SK-N-MC (cell line): ENCODE data around the gene PLCB3.

Source experiments
- DNase-seq: peaks from one replicate; pipeline ENCODE4 v3.0.0-alpha.2; 2011; ENCODE audit warnings: low read depth, low spot score
- H3K27ac ChIP-seq: fragments of 200-600 bp; sonication (generic); 2 replicates; pipeline ENCODE4 v1.5.1; 2016; ENCODE audit warnings: mixed run types
- H3K36me3 ChIP-seq: fragments of 200-600 bp; sonication (generic); 2 replicates; pipeline ENCODE4 v1.6.1; 2017; ENCODE audit warnings: antibody characterized with exemption, low read length, mixed read lengths; ENCODE audit not compliant: insufficient read depth
- H3K4me3 ChIP-seq: fragments of 200-600 bp; sonication (generic); 2 replicates; pipeline ENCODE4 v1.5.1; 2016
- H3K9ac ChIP-seq: fragments of 200-600 bp; sonication (generic); 2 replicates; pipeline ENCODE4 v1.8.0; 2017; ENCODE audit warnings: mixed run types, mixed read lengths; ENCODE audit not compliant: insufficient read length
- H3K9me3 ChIP-seq: fragments of 200-600 bp; sonication (generic); 2 replicates; pipeline ENCODE4 v1.6.1; 2017; ENCODE audit warnings: low read depth, mild to moderate bottlenecking, antibody characterized with exemption, low read length, moderate library complexity, mixed read lengths
- EZH2 ChIP-seq: fragments of 200-600 bp; sonication (generic); IDR thresholded peaks from one replicate; pipeline ENCODE4 v1.6.1; 2017; ENCODE audit warnings: antibody characterized with exemption
- FOXP2 ChIP-seq: optimal IDR thresholded peaks from 2 replicates; pipeline ENCODE3; 2011; ENCODE audit warnings: mild to moderate bottlenecking, moderate library complexity; ENCODE audit not compliant: insufficient read depth; ENCODE audit errors: extremely low read length, control extremely low read depth
- POLR2AphosphoS5 ChIP-seq: IDR thresholded peaks from 2 replicates; pipeline ENCODE4 v1.6.1; 2012; ENCODE audit warnings: mild to moderate bottlenecking, low read depth, low read length, borderline replicate concordance

The PLCB3 gene

GRCh38 chr11:64294774-64295173, 43.4 kb downstream of the PLCB3 start:
- Histone ChIP-seq H3K36me3 (no peaks in the 10 kb centered on the region), H3K9ac (no peak overlapping the region), H3K4me3 (no peak overlapping the region), H3K9me3 (no peaks in the 10 kb centered on the region), H3K27ac (no peak overlapping the region)
- no peak for DNase-seq
- TF ChIP-seq EZH2 (no peak), POLR2AphosphoS5 (no peak), FOXP2 (no peak)

DNA sequence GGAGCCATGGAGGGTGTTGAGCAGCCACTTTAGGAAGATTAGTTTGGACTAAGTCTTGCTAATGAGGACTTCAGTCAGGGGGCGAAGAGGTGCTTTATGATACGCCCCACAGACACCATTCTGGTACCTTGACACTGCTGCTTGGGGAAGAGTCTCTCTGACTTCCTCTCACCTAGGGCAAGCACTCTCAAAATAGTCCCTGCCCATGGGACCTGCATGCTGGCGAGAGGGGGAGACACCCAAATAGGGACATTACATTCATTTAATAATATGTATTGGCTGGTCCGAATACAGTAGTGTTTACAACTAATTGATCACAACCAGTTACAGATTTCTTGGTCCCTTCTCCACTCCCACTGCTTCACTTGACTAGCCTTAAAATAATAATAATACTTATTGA, 44.4 kb downstream of the PLCB3 start:
- no peak for DNase-seq
- Histone ChIP-seq H3K27ac (no peak overlapping the region), H3K36me3 (no peaks in the 10 kb centered on the region), H3K9me3 (no peaks in the 10 kb centered on the region), H3K9ac (no peak overlapping the region), H3K4me3 (no peak overlapping the region)
- TF ChIP-seq EZH2 (no peak), FOXP2 (no peak), POLR2AphosphoS5 (no peak)

GRCh38 chr11:64296236-64296635, 44.9 kb downstream of the PLCB3 start:
- Histone ChIP-seq H3K36me3 (no peaks in the 10 kb centered on the region), H3K9ac (no peak overlapping the region), H3K4me3 (no peak overlapping the region), H3K9me3 (no peaks in the 10 kb centered on the region), H3K27ac (no peak overlapping the region)
- TF ChIP-seq POLR2AphosphoS5 (no peak), EZH2 (no peak), FOXP2 (no peak)
- DNase-seq = no peak

- no peak for TF ChIP-seq POLR2AphosphoS5
- no peak for TF ChIP-seq FOXP2
- TF ChIP-seq EZH2 = no peak
- Histone ChIP-seq H3K4me3 (no peak overlapping the region), H3K27ac (no peak overlapping the region), H3K36me3 (no peaks in the 10 kb centered on the region), H3K9me3 (no peaks in the 10 kb centered on the region), H3K9ac (no peak overlapping the region)
- DNase-seq = no peak
Measured at GRCh38 chr11:64296830-64297698, 45.7 kb downstream of the PLCB3 start.

- Histone ChIP-seq H3K36me3 (no peaks in the 10 kb centered on the region), H3K9me3 (no peaks in the 10 kb centered on the region), H3K9ac (no peak overlapping the region), H3K27ac (no peak overlapping the region), H3K4me3 (no peak overlapping the region)
- DNase-seq = no peak
- no peak for TF ChIP-seq EZH2
- TF ChIP-seq FOXP2 = peak; percentile 88
- TF ChIP-seq POLR2AphosphoS5 = no peak
Measured at GRCh38 chr11:64297699-64298358, 46.5 kb downstream of the PLCB3 start.

GRCh38 chr11:64298966-64299846, 47.9 kb downstream of the PLCB3 start:
- no peak for DNase-seq
- H3K4me3 ChIP-seq = no peak overlapping the region
- TF ChIP-seq EZH2 (no peak), POLR2AphosphoS5 (no peak), FOXP2 (no peak)

GRCh38 chr11:64299847-64300648, 48.7 kb downstream of the PLCB3 start, which contains the start of gene CATSPERZ:
CATSPERZ (plus strand) TSS chr11:64300358; CDS start chr11:64300411, 53 bp downstream.
- Histone ChIP-seq H3K9me3 (no peaks in the 10 kb centered on the region), H3K9ac (no peak within 1 kb of the TSS), H3K27ac (no peak within 1 kb of the TSS), H3K4me3 (peak within 1 kb of the TSS; percentile 60), H3K36me3 (no peaks in the 10 kb centered on the region)
- TF ChIP-seq POLR2AphosphoS5 (no peak), EZH2 (no peak), FOXP2 (no peak)
- DNase-seq = no peak

More at GRCh38 chr11:64298966-64299846, 47.9 kb downstream of the PLCB3 start:
- Histone ChIP-seq H3K9ac (no peak overlapping the region), H3K9me3 (no peaks in the 10 kb centered on the region), H3K36me3 (no peaks in the 10 kb centered on the region), H3K27ac (no peak overlapping the region)
